ENCODE data around the gene GPI.

DNA sequence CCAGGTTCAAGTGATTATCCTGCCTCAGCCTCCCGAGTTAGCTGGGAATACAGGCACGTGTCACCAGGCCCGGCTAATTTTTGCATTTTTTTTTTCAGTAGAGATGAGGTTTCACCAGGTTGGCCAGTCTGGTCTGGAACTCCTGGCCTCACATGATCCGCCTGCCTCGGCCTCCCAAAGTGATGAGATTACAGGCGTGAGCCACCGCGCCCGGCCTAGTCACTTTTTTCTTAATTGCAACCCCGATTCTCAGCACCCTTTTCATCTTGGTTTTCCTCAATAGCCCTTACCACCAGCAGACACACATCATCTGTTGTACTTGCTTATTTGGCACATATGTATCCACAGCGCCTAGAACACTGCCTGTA is 550 bp upstream of the GPI start:
- no peak for TF ChIP-seq CTCF (optimal IDR thresholded peaks at IDR 0.05 in 1 of 3, IDR thresholded peaks at IDR 0.05 in 1 of 3, conservative IDR thresholded peaks at IDR 0.05 in 1 of 3; ENCODE audit: extremely low read depth in 1 of 3, insufficient read depth in 2 of 3, low read length in 3 of 3)
- no peak for TF ChIP-seq EZH2 (IDR thresholded peaks at IDR 0.05; ENCODE audit: low read length)
